ENCODE results near the gene DAZL. TPM values are rescaled to one million over a fixed set of nuclear protein-coding genes. Genes with fewer than 3 reads are reported as not detected.

The DAZL gene
- polyA plus RNA-seq, 1 donor, result not detected

GRCh38 chr3:16545413-16546185 lies 59.6 kb downstream of the DAZL start:
- no peak for DNase-seq

- no peak for DNase-seq
These were observed 61.9 kb downstream of the DAZL start for GRCh38 chr3:16543242-16543864.

- DNase-seq, result no peak
These were observed 66.7 kb downstream of the DAZL start for GRCh38 chr3:16538507-16538906.

- no peak for DNase-seq
These were observed 68.2 kb downstream of the DAZL start for GRCh38 chr3:16536996-16537395.

Other genes starting within 250 kb of the DAZL start
- 28.8 TPM for gene RFTN1, start 91.7 kb downstream of the DAZL start, polyA plus RNA-seq (ENCODE audit: insufficient read length)

All from left kidney (tissue), 2 donors.